HUES64 (cell line): ENCODE results near the gene KMT2C.
"Not testable (repeated sequence)": the region's sequence is repeated elsewhere in the genome, so short reads cannot be mapped to it uniquely, and the experiment has no call there.

ENCODE experiments used
- H3K27ac ChIP-seq: 2 replicates; pipeline ENCODE4 v1.7.0; 2013; ENCODE audit warnings: low read depth, low read length, inconsistent platforms
- H3K27me3 ChIP-seq: 2 replicates; pipeline ENCODE4 v1.6.1; 2013; ENCODE audit warnings: mild to moderate bottlenecking, low read length; ENCODE audit not compliant: insufficient read depth
- H3K36me3 ChIP-seq: 2 replicates; pipeline ENCODE4 v1.6.1; 2013; ENCODE audit warnings: mild to moderate bottlenecking, low read length; ENCODE audit not compliant: insufficient read depth
- H3K4me1 ChIP-seq: 2 replicates; pipeline ENCODE4 v1.6.1; 2013; ENCODE audit warnings: mild to moderate bottlenecking, low read length, moderate library complexity; ENCODE audit not compliant: insufficient read depth
- H3K4me3 ChIP-seq: 2 replicates; pipeline ENCODE4 v1.5.1; 2013; ENCODE audit warnings: mild to moderate bottlenecking, low read length, moderate library complexity
- H3K9ac ChIP-seq: 2 replicates; pipeline ENCODE4 v1.6.1; 2013; ENCODE audit warnings: mild to moderate bottlenecking, low read depth, low read length
- H3K9me3 ChIP-seq: 2 replicates; pipeline ENCODE4 v1.6.1; 2013; ENCODE audit warnings: low read depth, low read length; ENCODE audit not compliant: insufficient read depth
- WGBS: fragments of 150-250, 120-280 bp; methylation state at CpG from one replicate; pipeline ENCODE4 v1.1.7; 2013; ENCODE audit warnings: missing lambda C conversion rate; 5-methylcytosine and 5-hydroxymethylcytosine counted together

The KMT2C gene

GRCh38 chr7:152423991-152424347, 11.8 kb downstream of the KMT2C start:
- Histone ChIP-seq H3K4me3 (no peak overlapping the region), H3K36me3 (no peaks in the 10 kb centered on the region), H3K9ac (no peak overlapping the region), H3K27me3 (no peaks in the 10 kb centered on the region), H3K27ac (no peak overlapping the region), H3K9me3 (peaks cover 8% of the 10 kb centered on the region; the same call in 1 of the 2 replicates), H3K4me1 (peaks cover 20% of the 10 kb centered on the region)
- WGBS = 94% methylated on average over 3 of the region's 3 CpGs

GRCh38 chr7:152423171-152423570, 12.6 kb downstream of the KMT2C start:
- H3K9ac ChIP-seq, H3K36me3 ChIP-seq, H3K4me3 ChIP-seq, H3K27me3 ChIP-seq, H3K27ac ChIP-seq, H3K9me3 ChIP-seq: not testable (repeated sequence)
- 98% methylated on average over 4 of the region's 4 CpGs for WGBS
- H3K4me1 ChIP-seq = peaks cover 15% of the 10 kb centered on the region

GRCh38 chr7:152420950-152421349, 14.9 kb downstream of the KMT2C start:
- not testable (repeated sequence) for H3K27me3 ChIP-seq, H3K9me3 ChIP-seq, H3K9ac ChIP-seq, H3K4me3 ChIP-seq, H3K36me3 ChIP-seq, H3K27ac ChIP-seq, H3K4me1 ChIP-seq

GRCh38 chr7:152419473-152420429, 16.1 kb downstream of the KMT2C start:
- no peak overlapping the region for H3K9ac ChIP-seq
- no peak overlapping the region for H3K27ac ChIP-seq
- H3K4me1 ChIP-seq = no peaks in the 10 kb centered on the region
- no peaks in the 10 kb centered on the region for H3K36me3 ChIP-seq
- peaks cover 10% of the 10 kb centered on the region; the same call in 1 of the 2 replicates for H3K9me3 ChIP-seq
- H3K4me3 ChIP-seq = no peak overlapping the region
- no peaks in the 10 kb centered on the region for H3K27me3 ChIP-seq
- WGBS = 95% methylated on average over 4 of the region's 5 CpGs

- Histone ChIP-seq H3K27me3 (no peaks in the 10 kb centered on the region), H3K4me1 (peaks cover 8% of the 10 kb centered on the region), H3K9ac (no peak overlapping the region), H3K36me3 (no peaks in the 10 kb centered on the region), H3K27ac (no peak overlapping the region), H3K4me3 (no peak overlapping the region), H3K9me3 (peaks cover 21% of the 10 kb centered on the region)
- WGBS = 86% methylated on average over 2 of the region's 2 CpGs
Measured at GRCh38 chr7:152414779-152415178, 21.0 kb downstream of the KMT2C start.

GRCh38 chr7:152411389-152411788, 24.4 kb downstream of the KMT2C start:
- H3K9ac ChIP-seq = peak overlapping the region; percentile 5; the same call in 1 of the 2 replicates
- peaks cover 31% of the 10 kb centered on the region for H3K9me3 ChIP-seq
- peak overlapping the region; percentile 8; the same call in 1 of the 2 replicates for H3K27ac ChIP-seq
- WGBS = 5% methylated on average over 5 of the region's 5 CpGs
- peak overlapping the region; percentile 41 for H3K4me3 ChIP-seq
- no peaks in the 10 kb centered on the region for H3K36me3 ChIP-seq
- H3K4me1 ChIP-seq = peaks cover 8% of the 10 kb centered on the region
- no peaks in the 10 kb centered on the region for H3K27me3 ChIP-seq

GRCh38 chr7:152406491-152406890, 29.3 kb downstream of the KMT2C start:
- 37% methylated on average over 3 of the region's 3 CpGs for WGBS
- Histone ChIP-seq H3K27me3 (no peaks in the 10 kb centered on the region), H3K36me3 (no peaks in the 10 kb centered on the region), H3K4me1 (peaks cover 3% of the 10 kb centered on the region), H3K27ac (no peak overlapping the region), H3K9ac (no peak overlapping the region), H3K4me3 (no peak overlapping the region), H3K9me3 (peaks cover 61% of the 10 kb centered on the region)

GRCh38 chr7:152406030-152406429, 29.8 kb downstream of the KMT2C start:
- not testable (repeated sequence) for H3K27ac ChIP-seq, H3K27me3 ChIP-seq, H3K9ac ChIP-seq, H3K4me3 ChIP-seq, H3K4me1 ChIP-seq, H3K36me3 ChIP-seq
- 69% methylated on average over 2 of the region's 2 CpGs for WGBS
- peaks cover 57% of the 10 kb centered on the region for H3K9me3 ChIP-seq

GRCh38 chr7:152403726-152404125, 32.1 kb downstream of the KMT2C start:
- Histone ChIP-seq H3K9me3 (peaks cover 52% of the 10 kb centered on the region), H3K27ac (no peak overlapping the region), H3K4me3 (no peak overlapping the region; the same call in 1 of the 2 replicates), H3K4me1 (peaks cover 8% of the 10 kb centered on the region), H3K36me3 (no peaks in the 10 kb centered on the region), H3K9ac (no peak overlapping the region), H3K27me3 (no peaks in the 10 kb centered on the region)
- 48% methylated on average over 4 of the region's 4 CpGs for WGBS

GRCh38 chr7:152402384-152403250, 33.2 kb downstream of the KMT2C start:
- no peak overlapping the region for H3K4me3 ChIP-seq
- 67% methylated on average over 5 of the region's 5 CpGs for WGBS
- no peaks in the 10 kb centered on the region for H3K27me3 ChIP-seq
- no peak overlapping the region for H3K9ac ChIP-seq
- peaks cover 52% of the 10 kb centered on the region for H3K9me3 ChIP-seq
- peaks cover 8% of the 10 kb centered on the region for H3K4me1 ChIP-seq
- H3K27ac ChIP-seq = no peak overlapping the region
- no peaks in the 10 kb centered on the region for H3K36me3 ChIP-seq

- no peak overlapping the region for H3K4me3 ChIP-seq
- H3K27ac ChIP-seq = no peak overlapping the region; the same call in 1 of the 2 replicates
- H3K4me1 ChIP-seq = peaks cover 11% of the 10 kb centered on the region
- peaks cover 24% of the 10 kb centered on the region for H3K9me3 ChIP-seq
- H3K27me3 ChIP-seq = no peaks in the 10 kb centered on the region
- H3K9ac ChIP-seq = no peak overlapping the region
- no peaks in the 10 kb centered on the region for H3K36me3 ChIP-seq
Measured at GRCh38 chr7:152399344-152399743, 36.5 kb downstream of the KMT2C start.
